ENCODE results near the gene REM1.

- TF ChIP-seq RARB (CRISPR knock-in tag; IDR thresholded peaks at IDR 0.05) (no peak), PPARA (CRISPR knock-in tag; IDR thresholded peaks at IDR 0.05; ENCODE audit: borderline replicate concordance) (no peak), TSHZ2 (CRISPR knock-in tag; IDR thresholded peaks at IDR 0.05) (no peak), BACH2 (CRISPR knock-in tag; IDR thresholded peaks at IDR 0.05; ENCODE audit: borderline replicate concordance) (no peak), ZFP3 (CRISPR knock-in tag; IDR thresholded peaks at IDR 0.05) (no peak), TCF4 (CRISPR knock-in tag; IDR thresholded peaks at IDR 0.05; ENCODE audit: borderline replicate concordance) (no peak), ARNTL (CRISPR knock-in tag; IDR thresholded peaks at IDR 0.05; ENCODE audit: borderline replicate concordance, low read depth) (no peak)
- TF ChIP-seq, protein P1, sequence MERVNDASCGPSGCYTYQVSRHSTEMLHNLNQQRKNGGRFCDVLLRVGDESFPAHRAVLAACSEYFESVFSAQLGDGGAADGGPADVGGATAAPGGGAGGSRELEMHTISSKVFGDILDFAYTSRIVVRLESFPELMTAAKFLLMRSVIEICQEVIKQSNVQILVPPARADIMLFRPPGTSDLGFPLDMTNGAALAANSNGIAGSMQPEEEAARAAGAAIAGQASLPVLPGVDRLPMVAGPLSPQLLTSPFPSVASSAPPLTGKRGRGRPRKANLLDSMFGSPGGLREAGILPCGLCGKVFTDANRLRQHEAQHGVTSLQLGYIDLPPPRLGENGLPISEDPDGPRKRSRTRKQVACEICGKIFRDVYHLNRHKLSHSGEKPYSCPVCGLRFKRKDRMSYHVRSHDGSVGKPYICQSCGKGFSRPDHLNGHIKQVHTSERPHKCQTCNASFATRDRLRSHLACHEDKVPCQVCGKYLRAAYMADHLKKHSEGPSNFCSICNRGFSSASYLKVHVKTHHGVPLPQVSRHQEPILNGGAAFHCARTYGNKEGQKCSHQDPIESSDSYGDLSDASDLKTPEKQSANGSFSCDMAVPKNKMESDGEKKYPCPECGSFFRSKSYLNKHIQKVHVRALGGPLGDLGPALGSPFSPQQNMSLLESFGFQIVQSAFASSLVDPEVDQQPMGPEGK (CRISPR knock-in tag; IDR thresholded peaks at IDR 0.05; ENCODE audit: borderline replicate concordance): no peak
Measured at GRCh38 chr20:31472395-31473330, 2.4 kb upstream of the REM1 start.
